NCI-H774 (cell line): Measurements from ENCODE around the gene NRL.

ENCODE experiments used
- DNase-seq: peaks from one replicate; lab custom pipeline; 2025; lab: John Stamatoyannopoulos, UW

The NRL gene

GRCh38 chr14:24114532-24115421 lies at the start of gene NRL, which contains the start of gene DCAF11:
Gene NRL, minus strand, starts transcription at chr14:24114949. Its CDS starts 32,101 bp downstream, at chr14:24082848.
Gene DCAF11, plus strand, starts transcription at chr14:24114777. Its CDS starts 818 bp downstream, at chr14:24115595.
- peak; percentile 99 for DNase-seq

- no peak for DNase-seq
Measured at GRCh38 chr14:24162093-24162492, 47.3 kb upstream of the NRL start.

GRCh38 chr14:24160850-24161804 lies 46.4 kb upstream of the NRL start, which contains the start of gene IRF9:
Gene IRF9, plus strand, starts transcription at chr14:24161265. Its CDS starts 880 bp downstream, at chr14:24162145.
- peak; percentile 89 for DNase-seq

GRCh38 chr14:24160499-24160849 lies 45.7 kb upstream of the NRL start:
- DNase-seq: no peak

GRCh38 chr14:24159777-24160498 lies 45.2 kb upstream of the NRL start:
- DNase-seq: no peak

GRCh38 chr14:24157331-24157730 lies 42.6 kb upstream of the NRL start:
- no peak for DNase-seq

GRCh38 chr14:24156840-24157239 lies 42.1 kb upstream of the NRL start:
- DNase-seq: no peak

- DNase-seq: no peak
Measured at GRCh38 chr14:24155100-24155499, 40.4 kb upstream of the NRL start.

- DNase-seq: no peak
Measured at GRCh38 chr14:24151404-24152080, 36.8 kb upstream of the NRL start.

GRCh38 chr14:24150993-24151392 lies 36.2 kb upstream of the NRL start:
- DNase-seq: no peak

- DNase-seq: no peak
Measured at GRCh38 chr14:24150567-24150966, 35.8 kb upstream of the NRL start.

- no peak for DNase-seq
Measured at GRCh38 chr14:24150061-24150460, 35.3 kb upstream of the NRL start.

GRCh38 chr14:24149302-24149969 lies 34.7 kb upstream of the NRL start:
- DNase-seq: no peak

- DNase-seq: no peak
Measured at GRCh38 chr14:24147761-24148428, 33.1 kb upstream of the NRL start.

GRCh38 chr14:24146978-24147760 lies 32.4 kb upstream of the NRL start, which contains the start of gene RNF31:
Gene RNF31, plus strand, starts transcription at chr14:24147498. Its CDS starts 201 bp downstream, at chr14:24147699.
- DNase-seq: peak; percentile 98

- DNase-seq: peak; percentile 96
Measured at GRCh38 chr14:24146453-24146977, 31.8 kb upstream of the NRL start, which contains the start of gene PSME2. Gene PSME2, minus strand, starts transcription at chr14:24146610. Its CDS starts 29 bp downstream, at chr14:24146581.

- no peak for DNase-seq
Measured at GRCh38 chr14:24145690-24146452, 31.1 kb upstream of the NRL start.

GRCh38 chr14:24145219-24145618 lies 30.5 kb upstream of the NRL start:
- no peak for DNase-seq
